Muscle of leg (tissue), 11 donors: ENCODE measurements around the gene PRKG1. TPM values are rescaled to one million over a fixed set of nuclear protein-coding genes. Genes with fewer than 3 reads are reported as not detected.

Experiments
- DNase-seq: peaks from one replicate; pipeline ENCODE4 v3.0.0; 2013
- H3K27ac ChIP-seq: one replicate; pipeline ENCODE4 v1.5.1; 2013; ENCODE audit warnings: mild to moderate bottlenecking, low read length, control low read depth
- H3K27me3 ChIP-seq: one replicate; pipeline ENCODE4 v1.6.1; 2013; ENCODE audit warnings: low read length; ENCODE audit not compliant: control insufficient read depth, insufficient read depth
- H3K36me3 ChIP-seq: one replicate; pipeline ENCODE4 v1.6.1; 2013; ENCODE audit warnings: low read length; ENCODE audit not compliant: control insufficient read depth, insufficient read depth
- H3K4me1 ChIP-seq: one replicate; pipeline ENCODE4 v1.6.1; 2013; ENCODE audit warnings: low read length; ENCODE audit not compliant: control insufficient read depth, insufficient read depth
- H3K4me3 ChIP-seq: one replicate; pipeline ENCODE4 v1.5.1; 2013; ENCODE audit warnings: low read length, control low read depth
- H3K9me3 ChIP-seq: replicated peaks from 2 replicates; pipeline ENCODE4 v1.6.1; 2013; ENCODE audit warnings: low read depth, low read length; ENCODE audit not compliant: control insufficient read depth
- WGBS: methylation state at CpG from one replicate; pipeline ENCODE4 v1.1.5; 2013; ENCODE audit warnings: missing lambda C conversion rate; ENCODE audit not compliant: insufficient coverage; 5-methylcytosine and 5-hydroxymethylcytosine counted together
- polyA plus RNA-seq, 8 donors: library from polyadenylated mRNA; unstranded; fragments of 120-200 nt; gene quantifications; one replicate each; pipeline versions ENCODE4 v1.2.1 to v1.2.3, GENCODE V29; 2013; ENCODE audit warnings: inconsistent platforms in 1 of 8, low replicate concordance in 1 of 8; ENCODE audit not compliant: insufficient read length in 8 of 8, insufficient read depth in 1 of 8
- total RNA-seq: library from RNA; stranded (reverse); fragments of 120-200 nt; gene quantifications from one replicate; pipeline ENCODE4 v1.2.4, GENCODE V29; 2013

PRKG1 gene
- total and polyA plus RNA-seq, 9 donors, result 23.3 to 59.2 (median 50.3) TPM

GRCh38 chr10:51918884-51919325 is 844.6 kb downstream of the PRKG1 start:
- peaks cover 5% of the 10 kb centered on the region for H3K4me1 ChIP-seq
- 61% methylated on average over 2 of the region's 5 CpGs for WGBS
- no peaks in the 10 kb centered on the region for H3K36me3 ChIP-seq
- no peak for DNase-seq
- H3K27me3 ChIP-seq, result no peaks in the 10 kb centered on the region
- H3K4me3 ChIP-seq, result no peak overlapping the region
- H3K9me3 ChIP-seq, result no peaks in the 10 kb centered on the region
- H3K27ac ChIP-seq, result peak overlapping the region; percentile 54

GRCh38 chr10:51920672-51921071 is 846.4 kb downstream of the PRKG1 start:
- no peaks in the 10 kb centered on the region for H3K27me3 ChIP-seq
- DNase-seq, result no peak
- H3K4me1 ChIP-seq, result peaks cover 5% of the 10 kb centered on the region
- no peaks in the 10 kb centered on the region for H3K9me3 ChIP-seq
- H3K36me3 ChIP-seq, result no peaks in the 10 kb centered on the region
- H3K27ac ChIP-seq, result no peak overlapping the region
- no peak overlapping the region for H3K4me3 ChIP-seq

- Histone ChIP-seq H3K27ac (no peak overlapping the region), H3K4me1 (no peaks in the 10 kb centered on the region), H3K36me3 (no peaks in the 10 kb centered on the region), H3K27me3 (no peaks in the 10 kb centered on the region), H3K9me3 (no peaks in the 10 kb centered on the region), H3K4me3 (no peak overlapping the region)
- no CpG with 5 or more reads among the region's 4 CpGs for WGBS
- no peak for DNase-seq
Observed at GRCh38 chr10:51924359-51924758, 850.1 kb downstream of the PRKG1 start.

GRCh38 chr10:51926337-51926736 is 852.0 kb downstream of the PRKG1 start:
- DNase-seq, result peak; percentile 58
- peak overlapping the region; percentile 49 for H3K27ac ChIP-seq

GRCh38 chr10:51928162-51928561 is 853.9 kb downstream of the PRKG1 start:
- Histone ChIP-seq H3K4me1 (peaks cover 3% of the 10 kb centered on the region), H3K36me3 (no peaks in the 10 kb centered on the region), H3K27me3 (no peaks in the 10 kb centered on the region), H3K9me3 (no peaks in the 10 kb centered on the region), H3K4me3 (no peak overlapping the region), H3K27ac (no peak overlapping the region)
- no CpG with 5 or more reads among the region's 1 CpG for WGBS
- DNase-seq, result no peak

More at GRCh38 chr10:51926337-51926736, 852.0 kb downstream of the PRKG1 start:
- no peaks in the 10 kb centered on the region for H3K27me3 ChIP-seq
- 85% methylated on average over 4 of the region's 5 CpGs for WGBS
- no peak overlapping the region for H3K4me3 ChIP-seq
- no peaks in the 10 kb centered on the region for H3K9me3 ChIP-seq
- H3K36me3 ChIP-seq, result no peaks in the 10 kb centered on the region
- H3K4me1 ChIP-seq, result no peaks in the 10 kb centered on the region

- no peaks in the 10 kb centered on the region for H3K9me3 ChIP-seq
- H3K4me3 ChIP-seq, result no peak overlapping the region
- no peak for DNase-seq
- no peaks in the 10 kb centered on the region for H3K27me3 ChIP-seq
- no peaks in the 10 kb centered on the region for H3K36me3 ChIP-seq
- no peak overlapping the region for H3K27ac ChIP-seq
- peaks cover 3% of the 10 kb centered on the region for H3K4me1 ChIP-seq
- WGBS, result 82% methylated on average over 2 of the region's 4 CpGs
Observed at GRCh38 chr10:51932530-51932929, 858.2 kb downstream of the PRKG1 start.

- peak; percentile 27 for DNase-seq
- WGBS, result 60% methylated on average over 1 of the region's 5 CpGs
Observed at GRCh38 chr10:51934373-51934772, 860.1 kb downstream of the PRKG1 start.

GRCh38 chr10:51935341-51935740 is 861.1 kb downstream of the PRKG1 start:
- no peaks in the 10 kb centered on the region for H3K36me3 ChIP-seq
- H3K4me3 ChIP-seq, result no peak overlapping the region
- no CpG with 5 or more reads among the region's 5 CpGs for WGBS
- no peak for DNase-seq
- H3K9me3 ChIP-seq, result no peaks in the 10 kb centered on the region
- peaks cover 3% of the 10 kb centered on the region for H3K4me1 ChIP-seq
- H3K27ac ChIP-seq, result no peak overlapping the region
- no peaks in the 10 kb centered on the region for H3K27me3 ChIP-seq

More at GRCh38 chr10:51934373-51934772, 860.1 kb downstream of the PRKG1 start:
- Histone ChIP-seq H3K9me3 (no peaks in the 10 kb centered on the region), H3K36me3 (no peaks in the 10 kb centered on the region), H3K27me3 (no peaks in the 10 kb centered on the region), H3K4me3 (no peak overlapping the region), H3K4me1 (peaks cover 3% of the 10 kb centered on the region), H3K27ac (no peak overlapping the region)

GRCh38 chr10:51937308-51938140 is 863.2 kb downstream of the PRKG1 start:
- H3K36me3 ChIP-seq, result no peaks in the 10 kb centered on the region
- peak; percentile 78 for DNase-seq
- whole genome bisulfite sequencing, result no CpG with 5 or more reads among the region's 7 CpGs
- no peaks in the 10 kb centered on the region for H3K27me3 ChIP-seq
- H3K4me1 ChIP-seq, result peaks cover under 1% of the 10 kb centered on the region
- no peaks in the 10 kb centered on the region for H3K9me3 ChIP-seq
- no peak overlapping the region for H3K4me3 ChIP-seq
- peak overlapping the region; percentile 37 for H3K27ac ChIP-seq

GRCh38 chr10:51950371-51950995 is 876.2 kb downstream of the PRKG1 start:
- H3K4me1 ChIP-seq, result peaks cover 9% of the 10 kb centered on the region
- H3K4me3 ChIP-seq, result no peak overlapping the region
- H3K27me3 ChIP-seq, result no peaks in the 10 kb centered on the region
- no peaks in the 10 kb centered on the region for H3K9me3 ChIP-seq
- no peaks in the 10 kb centered on the region for H3K36me3 ChIP-seq
- peak; percentile 45 for DNase-seq
- H3K27ac ChIP-seq, result no peak overlapping the region
- WGBS, result 75% methylated on average over 8 of the region's 10 CpGs
